HFF-Myc (cell line): Measurements from ENCODE around the gene KISS1.
A peak's percentile ranks its signal among the peaks of the same experiment; 100 is the strongest.

ENCODE experiments used
- DNase-seq: peaks from one replicate; pipeline ENCODE4 v3.0.0-alpha.2; 2011; ENCODE audit warnings: low read depth; ENCODE audit errors: extremely low read depth
- H3K4me3 ChIP-seq: replicated peaks from 2 replicates; pipeline ENCODE4 v1.5.1; 2011; ENCODE audit warnings: low read depth, mild to moderate bottlenecking, control low read depth, low read length
- TF ChIP-seq, protein P1 (sequence below): IDR thresholded peaks from 2 replicates; pipeline ENCODE4 v1.5.1; 2012; ENCODE audit warnings: mild to moderate bottlenecking, low read depth, low read length, control low read depth; ENCODE audit errors: missing control alignments

Gene KISS1

DNA sequence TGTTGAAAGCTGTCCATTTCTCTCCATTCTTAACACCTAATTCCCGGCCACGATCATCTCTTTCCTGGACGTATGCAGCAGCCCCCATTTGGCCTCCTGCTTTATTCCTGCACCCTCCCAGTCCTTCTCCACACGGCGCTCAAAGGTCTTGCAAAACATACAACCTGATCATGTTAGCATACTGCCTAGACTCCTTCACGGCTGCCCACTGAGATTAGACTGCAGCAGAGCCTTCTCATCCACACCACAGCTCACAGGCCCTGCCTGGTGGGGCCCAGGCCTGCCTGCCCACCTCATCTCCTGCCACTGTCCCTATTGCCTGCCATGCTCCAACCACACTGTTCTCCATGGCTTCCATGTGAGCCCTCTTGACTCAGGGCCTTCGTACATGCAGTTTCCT lies 14.8 kb upstream of the KISS1 start:
- no peak for DNase-seq
- TF ChIP-seq, protein P1, sequence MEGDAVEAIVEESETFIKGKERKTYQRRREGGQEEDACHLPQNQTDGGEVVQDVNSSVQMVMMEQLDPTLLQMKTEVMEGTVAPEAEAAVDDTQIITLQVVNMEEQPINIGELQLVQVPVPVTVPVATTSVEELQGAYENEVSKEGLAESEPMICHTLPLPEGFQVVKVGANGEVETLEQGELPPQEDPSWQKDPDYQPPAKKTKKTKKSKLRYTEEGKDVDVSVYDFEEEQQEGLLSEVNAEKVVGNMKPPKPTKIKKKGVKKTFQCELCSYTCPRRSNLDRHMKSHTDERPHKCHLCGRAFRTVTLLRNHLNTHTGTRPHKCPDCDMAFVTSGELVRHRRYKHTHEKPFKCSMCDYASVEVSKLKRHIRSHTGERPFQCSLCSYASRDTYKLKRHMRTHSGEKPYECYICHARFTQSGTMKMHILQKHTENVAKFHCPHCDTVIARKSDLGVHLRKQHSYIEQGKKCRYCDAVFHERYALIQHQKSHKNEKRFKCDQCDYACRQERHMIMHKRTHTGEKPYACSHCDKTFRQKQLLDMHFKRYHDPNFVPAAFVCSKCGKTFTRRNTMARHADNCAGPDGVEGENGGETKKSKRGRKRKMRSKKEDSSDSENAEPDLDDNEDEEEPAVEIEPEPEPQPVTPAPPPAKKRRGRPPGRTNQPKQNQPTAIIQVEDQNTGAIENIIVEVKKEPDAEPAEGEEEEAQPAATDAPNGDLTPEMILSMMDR = no peak
- H3K4me3 ChIP-seq = no peak overlapping the region

DNA sequence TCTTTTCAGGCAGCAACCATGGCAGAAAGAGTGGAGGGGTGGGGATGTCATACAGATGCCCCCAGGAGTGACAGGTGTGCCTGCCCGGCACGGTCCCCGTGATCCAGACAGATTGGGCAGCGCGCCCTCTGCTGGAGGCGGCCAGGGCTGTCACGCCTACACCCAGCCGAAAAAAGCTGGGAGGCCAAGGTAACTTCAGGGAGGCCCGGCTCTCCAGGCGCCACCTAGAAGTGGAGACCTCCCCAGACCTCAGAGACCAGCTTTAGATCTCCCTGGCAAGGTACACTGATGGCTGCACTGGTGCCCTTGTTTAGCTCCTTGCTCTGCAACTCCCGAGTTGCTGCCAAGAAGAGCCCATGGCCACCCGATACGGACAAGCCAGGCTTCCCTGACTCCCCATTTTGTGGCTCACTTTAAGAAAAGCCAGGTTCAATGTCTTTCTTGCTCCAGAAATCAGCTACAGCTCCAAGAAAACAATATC lies 10.9 kb upstream of the KISS1 start:
- DNase-seq = no peak
- TF ChIP-seq, protein P1 = peak; percentile 96
- no peak overlapping the region for H3K4me3 ChIP-seq

DNA sequence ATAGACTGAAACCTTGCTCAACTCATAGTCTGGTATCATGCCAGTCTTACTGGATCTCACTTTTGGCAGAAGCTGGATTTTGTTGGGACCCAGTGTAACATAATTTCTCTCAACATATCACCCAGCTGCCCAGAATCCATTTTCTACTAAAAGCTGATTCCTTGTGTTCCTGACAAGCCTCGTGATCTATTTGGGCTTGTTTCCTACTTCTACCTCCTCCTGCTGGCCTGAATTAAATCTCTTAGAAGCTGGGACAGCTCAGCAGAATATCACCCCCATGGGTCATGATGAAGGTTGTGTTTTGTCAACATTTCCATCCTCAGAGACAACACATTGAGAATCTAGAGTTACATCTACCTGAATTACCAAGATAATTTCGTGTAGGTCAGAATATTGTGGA lies 9.8 kb upstream of the KISS1 start:
- TF ChIP-seq, protein P1 = no peak
- DNase-seq = no peak
- H3K4me3 ChIP-seq = no peak overlapping the region

DNA sequence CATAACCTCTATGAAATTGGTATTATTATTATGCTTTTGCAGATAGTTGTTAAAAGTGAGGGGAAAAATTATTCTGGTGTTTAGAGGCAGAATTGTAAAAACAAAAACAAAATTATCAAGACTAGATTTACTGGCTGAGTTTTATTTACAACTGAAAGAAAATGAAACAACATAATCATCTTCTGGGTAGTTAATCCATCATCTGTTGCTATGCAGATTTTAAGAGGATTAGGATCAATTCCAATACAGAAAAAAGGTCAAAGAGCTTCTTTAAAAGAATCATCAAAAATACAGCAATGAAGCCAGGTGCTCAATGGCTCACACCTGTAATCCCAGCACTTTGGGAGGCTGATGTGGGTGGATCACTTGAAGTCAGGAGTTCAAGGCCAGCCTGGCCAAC lies 9.2 kb upstream of the KISS1 start:
- DNase-seq = no peak
- no peak overlapping the region for H3K4me3 ChIP-seq
- TF ChIP-seq, protein P1 = no peak

DNA sequence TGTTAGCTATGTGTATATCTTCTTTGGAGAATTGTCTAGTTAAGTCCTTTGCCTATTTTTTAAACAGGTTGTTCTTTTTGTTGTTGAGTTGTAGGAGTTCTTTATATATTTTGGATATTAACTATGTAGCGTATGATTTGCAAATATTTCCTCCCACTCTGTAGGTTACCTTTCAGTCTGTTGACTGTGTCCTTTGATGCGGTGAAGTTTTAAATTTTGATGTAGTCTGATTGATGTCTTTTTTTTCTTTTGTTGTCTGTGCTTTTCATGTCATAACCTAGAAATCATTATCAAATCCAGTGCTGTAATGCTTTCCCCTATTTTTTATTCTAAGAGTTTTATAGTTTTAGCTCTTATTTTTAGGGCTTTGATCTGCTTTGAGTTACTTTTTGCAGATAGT lies 8.7 kb upstream of the KISS1 start:
- TF ChIP-seq, protein P1 = no peak
- DNase-seq = no peak
- H3K4me3 ChIP-seq = no peak overlapping the region

DNA sequence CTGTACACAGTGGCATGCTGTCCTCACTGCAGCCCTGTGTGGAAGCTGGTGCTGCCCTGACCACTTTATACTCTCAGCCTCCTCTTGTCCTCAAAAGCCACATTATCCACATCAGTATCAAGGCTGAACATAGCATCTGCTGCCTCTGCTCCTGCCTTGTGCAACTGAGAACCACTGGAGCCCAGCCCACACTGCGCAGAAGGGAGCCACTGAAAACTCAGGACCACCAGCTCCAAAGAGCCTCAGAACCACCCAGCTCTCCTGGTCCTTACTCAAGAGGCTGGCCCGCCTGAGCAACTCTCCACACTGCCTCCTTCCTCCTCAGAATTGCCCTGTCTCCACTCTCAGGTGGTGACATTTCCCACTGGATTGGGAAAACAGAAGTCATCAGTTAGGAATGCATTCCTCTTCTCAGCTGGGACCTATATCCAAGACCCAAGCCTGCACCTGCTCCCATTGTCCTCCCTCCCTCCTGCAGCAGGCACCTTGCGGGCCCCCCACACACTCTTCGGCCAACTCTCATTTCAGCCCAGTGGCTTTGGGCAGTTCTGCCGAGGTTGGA lies 7.0 kb upstream of the KISS1 start:
- TF ChIP-seq, protein P1 = no peak
- DNase-seq = no peak
- no peak overlapping the region for H3K4me3 ChIP-seq

DNA sequence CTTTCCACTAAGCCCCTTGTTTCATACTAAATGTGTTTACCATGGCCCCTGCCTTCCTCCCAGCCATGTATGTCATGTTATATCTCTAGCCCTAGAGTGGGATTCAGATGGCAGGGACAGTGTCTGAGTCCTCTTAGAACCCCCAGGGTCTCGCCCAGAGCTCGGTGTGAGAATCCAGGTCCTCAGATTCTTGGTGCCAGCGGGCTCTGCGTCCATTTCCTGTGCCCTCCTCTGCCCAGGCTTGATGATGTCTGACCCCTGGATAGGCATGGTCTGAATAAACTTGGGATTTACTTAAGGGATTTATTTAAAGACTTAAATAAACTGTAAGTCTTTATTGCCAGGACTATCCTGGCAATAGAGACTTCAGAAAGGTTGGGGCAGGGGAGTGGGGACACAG lies 6.2 kb upstream of the KISS1 start:
- TF ChIP-seq, protein P1 = no peak
- no peak overlapping the region for H3K4me3 ChIP-seq
- no peak for DNase-seq
